Heart left ventricle (tissue), 16 donors: ENCODE data around the gene ADGRV1. TPM values are rescaled to one million over a fixed set of nuclear protein-coding genes. Genes with fewer than 3 reads are reported as not detected.
A peak's percentile ranks its signal among the peaks of the same experiment; 100 is the strongest.
"Not testable (repeated sequence)": the region's sequence is repeated elsewhere in the genome, so short reads cannot be mapped to it uniquely, and the experiment has no call there.

Source experiments
- ATAC-seq, 4 donors: fragments of 200-7000 bp; cut with Tn5 transposase; one replicate each; pipeline ENCODE4 v1.9.1; 2020 to 2022; ENCODE audit warnings: moderate library complexity in 4 of 4, mild to moderate bottlenecking in 3 of 4, moderate number of reproducible peaks in 1 of 4
- DNase-seq, 5 donors: peaks; one replicate each; pipeline ENCODE4 v3.0.0-alpha.2; 2020
- H3K27ac ChIP-seq, 12 donors: fragments of 200-600 bp; sonication (generic) in 4 of 12; one replicate each; pipeline versions ENCODE4 v1.5.0 to v1.8.0; 2016 to 2022; ENCODE audit warnings: mild to moderate bottlenecking in 2 of 12
- H3K27me3 ChIP-seq, 9 donors: fragments of 200-600 bp; sonication (generic) in 2 of 9; one replicate each; pipeline versions ENCODE4 v1.5.1 to v1.8.0; 2016 to 2022; ENCODE audit warnings: mild to moderate bottlenecking in 3 of 9
- H3K36me3 ChIP-seq, 9 donors: fragments of 200-600 bp; sonication (generic) in 2 of 9; one replicate each; pipeline versions ENCODE4 v1.5.0 to v1.8.0; 2018 to 2022; ENCODE audit warnings: mild to moderate bottlenecking in 2 of 9
- H3K4me1 ChIP-seq, 12 donors: fragments of 200-600 bp; sonication (generic) in 4 of 12; one replicate each; pipeline versions ENCODE4 v1.5.0 to v1.8.0; 2016 to 2022; ENCODE audit warnings: mild to moderate bottlenecking in 3 of 12
- H3K4me3 ChIP-seq, 12 donors: fragments of 200-600 bp; sonication (generic) in 4 of 12; one replicate each; pipeline versions ENCODE4 v1.5.0 to v1.8.0; 2017 to 2022; ENCODE audit warnings: mild to moderate bottlenecking in 9 of 12, moderate library complexity in 4 of 12
- H3K9me3 ChIP-seq, 12 donors: fragments of 200-600 bp; sonication (generic) in 4 of 12; one replicate each; pipeline versions ENCODE4 v1.5.0 to v1.8.0; 2016 to 2022; ENCODE audit warnings: mild to moderate bottlenecking in 1 of 12
- CTCF ChIP-seq, 12 donors: fragments of 200-600 bp; sonication (generic) in 4 of 12; IDR thresholded peaks; one replicate each; pipeline versions ENCODE4 v1.5.0 to v1.8.0; 2018 to 2022; ENCODE audit warnings: antibody characterized with exemption in 12 of 12, mild to moderate bottlenecking in 5 of 12
- POLR2A ChIP-seq, 2 donors: fragments of 450-650 bp; IDR thresholded peaks; one replicate each; pipeline ENCODE4 v1.6.1; 2017; ENCODE audit warnings: antibody characterized with exemption in 2 of 2, mild to moderate bottlenecking in 2 of 2, moderate library complexity in 2 of 2
- WGBS, 4 donors: extraction: QIAGEN DNeasy Blood & Tissue Kit in 2 of 4; methylation state at CpG; one replicate each; pipeline versions ENCODE4 v1.1.5 to v1.1.7; 2013 to 2018; 5-methylcytosine and 5-hydroxymethylcytosine counted together
- intact Hi-C, 10 donors: fragments of 100-400 bp; cut with DNase I; formaldehyde crosslinking; loops; one replicate each; pipeline versions ENCODE4 v1.11.1 to v1.14.2; 2022
- polyA plus RNA-seq, 2 donors: library from polyadenylated mRNA; stranded (reverse); fragments of 200-250 nt; gene quantifications; one replicate each; pipeline ENCODE4 v1.2.3, GENCODE V29; 2013
- total RNA-seq, 9 donors: library from RNA; depleted of rRNA in 2 of 9; stranded (reverse); fragments of >200 nt in 2 of 9; fragmentation: NEBNext Ultra II Directional in 3 of 9; extraction: Animal tissue kit (Norgen Biotek cat#: 25700) in 3 of 9; gene quantifications; one replicate each; pipeline versions ENCODE4 v1.1.0 to v1.2.4, GENCODE V29; 2016 to 2023
- donor health status: ischemic (EF 13 %, LVEDD 7.1; RV severe dilation, severe dysfunction).
- donor health status: healthy with polysubstance abuse.
- donor health status: DM: no; HTN: yes; CAD: no.
- donor health status: DM: no; HTN: no; CAD: no.
- donor health status: ischemic (EF 25% LVEDD 6.9; RV normal size, moderate dysfunction).
- donor health status: ischemic (EF 25% LVEDD 5.7; RV mildly dilated, moderate dysfunction).
- donor health status: healthy.
- donor health status: DM: yes; HTN: yes; CAD: no.
- donor health status: ischemic (EF 35%, LVEDD 5.7; RV mildly dilated, moderate dysfunction).
- donor health status: nonischemic (EF 11% LVEDD 7.7; RV severe dilation, severe dysfunction).
- donor health status: DM: yes; HTN: yes; CAD: no.
- donor health status: PGD.
- donor health status: ischemic (EF 29% LVEDD 5.4; RV normal size, mild dysfunction).
- donor health status: nonischemic (EF 23%, LVEDD 6.1; RV moderate dilation, normal function).

The ADGRV1 gene
- total and polyA plus RNA-seq, 11 donors, result 0.25 to 0.29 TPM; not detected in 9

GRCh38 chr5:90793183-90793582, 234.6 kb downstream of the ADGRV1 start:
- Histone ChIP-seq H3K27ac (no peak overlapping the region), H3K9me3 (peaks cover 0 to 20% (median 0%) of the 10 kb centered on the region in 12 donors), H3K4me1 (no peaks in the 10 kb centered on the region), H3K27me3 (no peaks in the 10 kb centered on the region), H3K36me3 (no peaks in the 10 kb centered on the region), H3K4me3 (no peak overlapping the region)
- intact Hi-C loops, result no loop called here
- WGBS, 4 donors, result 60 to 70% (median 66%) methylated on average over 2 of the region's 2 CpGs
- DNase-seq (no peak), ATAC-seq (no peak)
- TF ChIP-seq POLR2A (IDR thresholded peaks at IDR 0.05) (no peak), CTCF (IDR thresholded peaks at IDR 0.05) (no peak)

- H3K4me1 ChIP-seq, H3K4me3 ChIP-seq, ATAC-seq, H3K36me3 ChIP-seq, H3K27me3 ChIP-seq, intact Hi-C loops, DNase-seq, H3K27ac ChIP-seq: not testable (repeated sequence)
- peaks cover 0 to 33% (median 2%) of the 10 kb centered on the region in 12 donors for H3K9me3 ChIP-seq
- WGBS, 4 donors, result 89 to 96% (median 95%) methylated on average over 2 of the region's 2 CpGs
Measured at GRCh38 chr5:90796919-90797318, 238.3 kb downstream of the ADGRV1 start.

GRCh38 chr5:90800082-90800481, 241.5 kb downstream of the ADGRV1 start:
- H3K27ac ChIP-seq, H3K4me3 ChIP-seq, intact Hi-C loops, H3K27me3 ChIP-seq, H3K4me1 ChIP-seq, ATAC-seq, H3K36me3 ChIP-seq, DNase-seq: not testable (repeated sequence)
- WGBS, 4 donors, result 93 to 100% (median 100%) methylated on average over 1 of the region's 1 CpG
- peaks cover 0 to 33% (median 2%) of the 10 kb centered on the region in 12 donors for H3K9me3 ChIP-seq

- H3K36me3 ChIP-seq, H3K27me3 ChIP-seq, intact Hi-C loops, H3K4me1 ChIP-seq, DNase-seq, H3K27ac ChIP-seq, H3K4me3 ChIP-seq, ATAC-seq: not testable (repeated sequence)
- WGBS, 4 donors, result 86 to 95% (median 89%) methylated on average over 3 of the region's 3 CpGs
- H3K9me3 ChIP-seq, result peaks cover 0 to 33% (median 2%) of the 10 kb centered on the region in 12 donors
Measured at GRCh38 chr5:90800515-90800914, 241.9 kb downstream of the ADGRV1 start.

- ATAC-seq, result no peak
- Histone ChIP-seq H3K27me3 (no peaks in the 10 kb centered on the region), H3K4me3 (no peak overlapping the region), H3K27ac (no peak overlapping the region), H3K9me3 (peaks cover 0 to 19% (median 0%) of the 10 kb centered on the region in 12 donors), H3K36me3 (no peaks in the 10 kb centered on the region), H3K4me1 (peaks cover 0 to under 1% (median 0%) of the 10 kb centered on the region in 12 donors)
- DNase-seq, result no peak
- WGBS, 4 donors, result 33 to 37% (median 36%) methylated on average over 6 of the region's 6 CpGs
- intact Hi-C loops, result no loop called here
- TF ChIP-seq POLR2A (IDR thresholded peaks at IDR 0.05), result no peak
- peak; percentile 43 to 74 (median 58) for TF ChIP-seq CTCF (IDR thresholded peaks at IDR 0.05)
Measured at GRCh38 chr5:90802474-90803317, 244.1 kb downstream of the ADGRV1 start.
